OCI-LY1 (cell line): ENCODE results near the gene PNMA8B.
"Not testable (repeated sequence)": the region's sequence is repeated elsewhere in the genome, so short reads cannot be mapped to it uniquely, and the experiment has no call there.

Source experiments
- H2AFZ ChIP-seq: fragments of 200-600 bp; sonication (generic), shearing (Covaris generic); 2 replicates; pipeline ENCODE4 v1.6.0; 2014; ENCODE audit warnings: antibody characterized with exemption, mild to moderate bottlenecking, low read length
- H3F3A ChIP-seq: fragments of 200-600 bp; sonication (generic), shearing (Covaris generic); 2 replicates; pipeline ENCODE4 v1.6.0; 2014; ENCODE audit warnings: mild to moderate bottlenecking, antibody characterized with exemption, low read length, moderate library complexity; ENCODE audit not compliant: insufficient read depth
- H3K27ac ChIP-seq: fragments of 200-600 bp; sonication (generic); 2 replicates; pipeline ENCODE4 v1.5.1; 2014; ENCODE audit warnings: low read length, mixed run types, mild to moderate bottlenecking, low read depth; ENCODE audit not compliant: poor library complexity, severe bottlenecking
- H3K27me3 ChIP-seq: fragments of 200-600 bp; sonication (generic); 2 replicates; pipeline ENCODE4 v1.6.0; 2014; ENCODE audit warnings: antibody characterized with exemption, mild to moderate bottlenecking, low read length, moderate library complexity; ENCODE audit not compliant: insufficient read depth
- H3K36me3 ChIP-seq: fragments of 200-600 bp; sonication (generic); 2 replicates; pipeline ENCODE4 v1.6.1; 2014; ENCODE audit warnings: mild to moderate bottlenecking, antibody characterized with exemption, low read length, moderate library complexity, mixed read lengths; ENCODE audit not compliant: insufficient read depth
- H3K4me1 ChIP-seq: fragments of 200-600 bp; sonication (generic); 2 replicates; pipeline ENCODE4 v1.5.1; 2014; ENCODE audit warnings: mild to moderate bottlenecking, low read length, moderate library complexity; ENCODE audit not compliant: insufficient read depth, severe bottlenecking
- H3K4me2 ChIP-seq: fragments of 200-600 bp; sonication (generic), shearing (Covaris generic); 2 replicates; pipeline ENCODE4 v1.6.1; 2014; ENCODE audit warnings: low read length
- H3K4me3 ChIP-seq: fragments of 200-600 bp; sonication (generic); 2 replicates; pipeline ENCODE4 v1.5.1; 2014; ENCODE audit warnings: low read length, low read depth, mild to moderate bottlenecking, mixed read lengths; ENCODE audit not compliant: poor library complexity, severe bottlenecking
- H3K79me2 ChIP-seq: fragments of 200-600 bp; shearing (Covaris generic); 2 replicates; pipeline ENCODE4 v1.6.1; 2016; ENCODE audit warnings: mixed run types, low read length, mixed read lengths; ENCODE audit not compliant: insufficient read depth
- H3K9ac ChIP-seq: fragments of 200-600 bp; sonication (generic), shearing (Covaris generic); 2 replicates; pipeline ENCODE4 v1.6.1; 2014; ENCODE audit warnings: mild to moderate bottlenecking, low read length, mixed read lengths
- H3K9me2 ChIP-seq: fragments of 200-600 bp; sonication (generic), shearing (Covaris generic); 2 replicates; pipeline ENCODE4 v1.6.1; 2014; ENCODE audit warnings: low read depth, mild to moderate bottlenecking, low read length, mixed read lengths
- H3K9me3 ChIP-seq: fragments of 200-600 bp; shearing (Covaris generic); 2 replicates; pipeline ENCODE4 v1.6.1; 2014; ENCODE audit warnings: low read length, mixed read lengths
- H4K20me1 ChIP-seq: fragments of 200-600 bp; sonication (generic), shearing (Covaris generic); 2 replicates; pipeline ENCODE4 v1.6.0; 2016; ENCODE audit warnings: mild to moderate bottlenecking, low read length; ENCODE audit not compliant: insufficient read depth
- CTCF ChIP-seq: fragments of 200-600 bp; sonication (generic), shearing (Covaris generic); IDR thresholded peaks from 2 replicates; pipeline ENCODE4 v1.5.1; 2017; ENCODE audit warnings: mild to moderate bottlenecking, antibody characterized with exemption, low read length, moderate library complexity, mixed read lengths
- EZH2 ChIP-seq: fragments of 200-600 bp; sonication (generic), shearing (Covaris generic); IDR thresholded peaks from 2 replicates; pipeline ENCODE4 v1.8.0; 2017; ENCODE audit warnings: borderline replicate concordance, mixed run types, mild to moderate bottlenecking, antibody characterized with exemption, low read length, moderate library complexity, mixed read lengths

Gene PNMA8B

GRCh38 chr19:46528601-46529590 lies 33.2 kb upstream of the PNMA8B start:
- H3K27me3 ChIP-seq, result peaks cover 7% of the 10 kb centered on the region; the same call in 1 of the 2 replicates
- no peak overlapping the region for H3K27ac ChIP-seq
- H3K9ac ChIP-seq, result no peak overlapping the region
- TF ChIP-seq CTCF (no peak), EZH2 (no peak)
- no peak overlapping the region for H3K4me2 ChIP-seq
- H3K9me2 ChIP-seq, result no peaks in the 10 kb centered on the region
- H3K4me3 ChIP-seq, result no peak overlapping the region
- H3K79me2 ChIP-seq, result no peaks in the 10 kb centered on the region
- H3K9me3 ChIP-seq, result no peaks in the 10 kb centered on the region
- H3F3A ChIP-seq, result no peaks in the 10 kb centered on the region
- H3K36me3 ChIP-seq, result no peaks in the 10 kb centered on the region
- no peaks in the 10 kb centered on the region for H4K20me1 ChIP-seq
- H3K4me1 ChIP-seq, result no peaks in the 10 kb centered on the region
- no peak overlapping the region for H2AFZ ChIP-seq

- not testable (repeated sequence) for H3K9ac ChIP-seq, H3K9me2 ChIP-seq, H4K20me1 ChIP-seq, H3F3A ChIP-seq, H3K4me2 ChIP-seq, H3K4me1 ChIP-seq, H3K27me3 ChIP-seq, H3K27ac ChIP-seq, H2AFZ ChIP-seq, H3K4me3 ChIP-seq, H3K9me3 ChIP-seq, H3K36me3 ChIP-seq, H3K79me2 ChIP-seq
These were observed 31.1 kb upstream of the PNMA8B start for GRCh38 chr19:46526801-46527200.

- Histone ChIP-seq H4K20me1 (no peaks in the 10 kb centered on the region), H3K9me2 (no peaks in the 10 kb centered on the region), H3F3A (no peaks in the 10 kb centered on the region), H3K9me3 (no peaks in the 10 kb centered on the region), H3K4me3 (no peak overlapping the region), H3K36me3 (no peaks in the 10 kb centered on the region), H3K27ac (no peak overlapping the region), H3K79me2 (no peaks in the 10 kb centered on the region), H2AFZ (no peak overlapping the region), H3K4me1 (no peaks in the 10 kb centered on the region), H3K27me3 (peaks cover 11% of the 10 kb centered on the region; the same call in 1 of the 2 replicates), H3K4me2 (no peak overlapping the region), H3K9ac (no peak overlapping the region)
- TF ChIP-seq EZH2 (no peak), CTCF (no peak)
These were observed 28.6 kb upstream of the PNMA8B start for GRCh38 chr19:46524308-46524707.

- H4K20me1 ChIP-seq, H3F3A ChIP-seq, H2AFZ ChIP-seq, H3K9ac ChIP-seq, H3K9me3 ChIP-seq, H3K36me3 ChIP-seq, H3K4me3 ChIP-seq, H3K79me2 ChIP-seq, H3K9me2 ChIP-seq, H3K4me1 ChIP-seq, H3K4me2 ChIP-seq, H3K27ac ChIP-seq: not testable (repeated sequence)
- peaks cover 11% of the 10 kb centered on the region; the same call in 1 of the 2 replicates for H3K27me3 ChIP-seq
These were observed 27.3 kb upstream of the PNMA8B start for GRCh38 chr19:46522988-46523387.
